Glomerular visceral epithelial cell (primary cell): ENCODE data around the gene TESPA1.
"Not testable (repeated sequence)": the region's sequence is repeated elsewhere in the genome, so short reads cannot be mapped to it uniquely, and the experiment has no call there.

Source experiments
- DNase-seq: peaks from one replicate; pipeline ENCODE4 v3.0.0-alpha.2; 2016; ENCODE audit errors: extremely low spot score

TESPA1 gene

DNA sequence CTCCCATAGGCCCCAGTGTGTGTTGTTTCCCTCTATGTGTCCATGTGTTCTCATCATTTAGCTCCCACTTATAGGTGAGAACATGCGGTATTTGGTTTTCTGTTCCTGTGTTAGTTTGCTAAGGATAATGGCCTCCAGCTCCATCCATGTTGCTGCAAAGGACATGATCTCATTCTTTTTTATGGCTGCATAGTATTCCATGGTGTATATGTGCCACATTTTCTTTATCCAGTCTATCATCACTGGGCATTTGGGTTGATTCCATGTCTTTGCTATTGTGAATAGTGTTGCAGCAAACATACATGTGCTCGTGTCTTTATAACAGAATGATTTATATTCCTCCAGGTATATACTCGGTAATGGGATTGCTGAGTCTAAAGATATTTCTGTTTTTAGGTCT is 2.2 kb upstream of the TESPA1 start:
- DNase-seq = not testable (repeated sequence)

- no peak for DNase-seq
Measured at GRCh38 chr12:54983536-54984101, 943 bp downstream of the TESPA1 start.

DNA sequence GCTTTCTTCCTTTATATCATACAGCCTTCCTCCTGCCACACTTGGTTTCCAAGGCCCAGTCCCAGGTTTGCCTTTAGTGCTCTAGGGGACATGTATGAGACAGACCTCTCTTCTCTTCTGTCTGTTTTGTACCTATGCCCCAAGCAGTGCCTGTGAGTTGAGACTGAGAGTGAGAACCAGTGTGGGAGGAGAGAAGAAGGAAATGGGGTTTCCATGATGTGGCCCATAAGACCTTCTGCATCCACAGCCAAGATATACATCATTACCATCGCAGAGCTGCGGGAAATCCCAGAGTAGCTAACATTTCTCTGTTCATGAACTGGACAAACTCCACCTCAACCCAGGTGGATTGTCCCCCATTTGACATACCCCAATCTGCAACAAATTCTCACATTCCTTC is 2.8 kb downstream of the TESPA1 start:
- no peak for DNase-seq

DNA sequence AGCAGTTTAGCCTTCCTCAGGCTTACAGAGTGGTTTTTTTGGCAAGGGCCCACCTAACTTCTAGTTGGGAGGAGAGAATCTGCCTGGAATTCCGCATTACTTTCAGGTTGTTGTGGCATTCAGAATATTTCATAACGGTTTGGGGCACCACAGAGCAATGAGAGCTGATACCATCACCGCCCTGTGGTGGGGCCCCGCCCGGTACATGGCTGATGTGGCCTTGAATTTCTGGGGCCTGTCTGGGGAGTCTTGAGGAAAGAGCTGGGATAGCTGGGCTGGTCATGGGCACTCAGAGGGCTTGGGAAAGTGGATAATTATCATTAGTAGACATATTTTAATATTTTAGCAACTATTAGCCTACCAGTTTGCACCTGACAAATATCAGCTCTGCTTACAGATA is 4.2 kb downstream of the TESPA1 start:
- no peak for DNase-seq

- DNase-seq = no peak
Measured at GRCh38 chr12:54977857-54978256, 6.7 kb downstream of the TESPA1 start.

GRCh38 chr12:54977155-54977554 is 7.4 kb downstream of the TESPA1 start:
- peak; percentile 8 for DNase-seq

GRCh38 chr12:54975875-54976274 is 8.7 kb downstream of the TESPA1 start:
- DNase-seq = no peak

GRCh38 chr12:54975272-54975671 is 9.3 kb downstream of the TESPA1 start:
- DNase-seq = no peak

DNA sequence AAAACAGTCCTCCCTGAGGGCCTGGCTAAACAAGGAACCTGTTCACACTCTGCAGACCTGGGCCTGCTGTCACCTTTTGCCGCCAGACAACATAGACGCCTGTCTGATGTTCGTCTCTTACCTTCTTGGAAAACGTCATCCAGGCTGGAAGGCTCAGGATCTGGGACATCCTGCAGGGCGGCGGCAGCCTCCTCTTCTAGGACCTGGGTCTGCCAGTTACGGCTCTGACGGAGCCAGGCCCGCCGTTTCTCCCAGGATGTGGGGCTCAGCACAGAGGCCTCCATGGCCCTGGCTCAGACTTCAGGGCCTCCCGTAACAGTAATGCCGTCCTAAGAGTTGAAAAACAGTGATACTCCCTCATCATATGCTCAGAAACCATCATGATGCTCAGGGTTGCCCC is 10.3 kb downstream of the TESPA1 start:
- no peak for DNase-seq

GRCh38 chr12:54973556-54973955 is 11.0 kb downstream of the TESPA1 start:
- DNase-seq = no peak

DNA sequence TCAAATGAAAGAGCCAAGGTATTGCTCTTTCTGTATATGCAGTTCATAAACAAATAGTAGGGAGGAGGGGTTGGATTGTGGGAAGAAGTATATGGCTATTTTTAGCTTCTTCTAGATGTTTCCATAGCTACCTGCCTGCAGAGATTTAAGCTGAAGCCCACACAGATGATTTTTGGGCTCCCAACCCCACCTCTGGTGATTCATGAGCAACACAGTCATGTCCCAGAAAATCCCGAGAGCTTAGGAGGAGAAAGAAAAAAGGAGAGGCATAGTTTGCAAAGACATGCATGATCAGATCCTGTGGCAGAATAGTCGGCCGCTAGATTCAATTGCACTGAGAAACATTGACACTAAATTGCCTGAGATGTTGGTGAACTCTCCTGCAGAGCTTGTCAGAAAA is 13.8 kb downstream of the TESPA1 start:
- DNase-seq = no peak

GRCh38 chr12:54968181-54968730 is 16.3 kb downstream of the TESPA1 start:
- no peak for DNase-seq

DNA sequence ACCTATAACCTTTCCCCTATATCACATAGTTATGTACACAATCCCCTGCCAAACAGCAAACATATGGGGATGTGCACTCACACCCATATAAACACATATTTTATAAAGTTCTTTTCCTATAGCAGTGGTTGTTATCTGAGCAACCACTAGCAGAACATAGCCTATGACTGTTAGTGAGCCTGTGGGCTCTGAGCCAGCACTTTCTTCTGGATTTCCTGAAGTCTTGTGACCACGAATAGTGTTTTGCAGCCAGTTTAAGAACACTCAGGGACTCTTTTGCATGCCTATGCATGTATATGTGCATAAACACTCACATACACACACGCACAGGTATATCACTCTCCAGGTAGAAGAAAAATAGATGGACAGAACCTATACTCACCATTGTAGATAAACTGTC is 17.1 kb downstream of the TESPA1 start:
- no peak for DNase-seq

DNA sequence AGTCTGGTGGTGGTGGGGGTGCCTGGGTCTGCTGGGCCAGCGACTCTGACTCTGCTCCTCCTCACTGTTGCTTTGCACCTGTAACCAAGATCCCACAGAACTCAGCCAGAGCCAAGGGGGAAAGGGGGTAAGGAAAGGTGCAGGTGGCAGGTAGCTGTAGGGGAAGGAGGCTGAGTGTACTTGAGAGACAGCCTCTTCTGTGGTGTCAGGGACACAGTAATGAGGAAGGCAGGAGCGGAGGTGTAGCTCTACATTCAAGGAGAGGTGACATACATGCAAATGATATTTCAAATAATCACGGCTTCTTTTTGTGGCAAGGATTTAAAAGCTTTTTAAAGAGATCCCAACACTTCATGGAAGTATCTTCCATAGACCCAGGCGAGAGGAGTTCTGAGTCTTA is 23.4 kb downstream of the TESPA1 start:
- DNase-seq = no peak

DNA sequence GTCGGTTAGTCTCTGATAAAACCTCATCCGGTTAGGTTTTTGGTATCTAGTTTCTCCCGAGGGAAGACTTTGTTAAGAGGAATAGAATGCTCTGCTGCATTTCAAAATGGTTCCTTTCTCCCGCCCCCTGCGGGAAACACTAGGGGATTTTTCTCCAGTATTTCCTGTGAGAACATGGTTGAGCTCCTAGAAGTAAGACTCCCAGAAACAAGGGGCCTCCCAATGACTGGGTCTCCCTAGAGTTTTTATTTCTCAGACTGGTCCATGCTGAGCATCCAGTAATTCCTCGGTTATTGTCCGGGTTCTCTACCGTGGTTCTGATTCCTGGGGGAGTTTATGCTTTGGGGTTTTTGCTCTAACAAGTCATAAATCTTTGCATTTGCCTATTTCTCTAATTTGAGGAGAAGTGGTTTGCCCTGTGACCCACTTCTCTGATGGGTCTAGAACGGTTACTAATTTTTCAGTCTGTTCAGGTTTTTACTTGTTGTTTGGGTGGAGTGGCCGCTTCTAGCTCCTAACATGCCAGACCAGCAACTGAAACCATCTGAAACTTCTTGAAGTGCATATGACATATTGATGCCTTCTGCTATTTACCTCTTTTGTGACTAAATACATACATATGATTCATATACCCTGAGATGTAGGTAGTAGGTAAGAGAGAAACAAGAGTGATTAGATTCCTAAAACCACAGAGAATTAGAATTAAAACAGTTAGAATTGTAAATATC is 25.1 kb downstream of the TESPA1 start:
- no peak for DNase-seq

DNA sequence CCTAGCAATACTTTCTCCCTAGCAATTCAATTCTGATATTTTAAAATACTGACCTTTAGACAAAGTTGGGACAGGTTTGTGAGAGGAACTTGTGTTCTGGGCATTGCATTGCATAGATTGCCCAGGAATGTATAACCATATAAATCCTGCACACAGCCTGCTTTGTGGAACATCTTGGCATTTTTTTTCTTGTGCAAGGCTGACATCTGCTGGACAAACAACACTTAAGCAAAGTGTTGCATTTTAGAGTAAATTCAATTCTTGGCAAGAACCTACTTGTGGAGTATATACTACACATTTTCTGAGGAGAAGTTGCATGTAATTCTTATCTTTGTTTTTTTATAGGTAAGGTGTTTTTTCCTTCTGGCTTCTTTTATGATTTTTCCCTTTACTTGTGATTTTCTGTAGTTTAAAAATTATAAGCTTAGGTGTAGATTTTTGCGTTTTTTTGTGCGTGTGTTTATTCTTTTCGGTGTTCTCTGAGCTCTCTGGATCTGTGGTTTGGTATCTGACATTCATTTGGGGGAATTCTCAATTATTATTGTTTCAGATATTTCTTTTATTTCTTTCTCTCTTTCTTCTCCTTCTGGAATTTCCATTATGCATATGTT is 26.4 kb downstream of the TESPA1 start:
- DNase-seq = peak; percentile 56

DNA sequence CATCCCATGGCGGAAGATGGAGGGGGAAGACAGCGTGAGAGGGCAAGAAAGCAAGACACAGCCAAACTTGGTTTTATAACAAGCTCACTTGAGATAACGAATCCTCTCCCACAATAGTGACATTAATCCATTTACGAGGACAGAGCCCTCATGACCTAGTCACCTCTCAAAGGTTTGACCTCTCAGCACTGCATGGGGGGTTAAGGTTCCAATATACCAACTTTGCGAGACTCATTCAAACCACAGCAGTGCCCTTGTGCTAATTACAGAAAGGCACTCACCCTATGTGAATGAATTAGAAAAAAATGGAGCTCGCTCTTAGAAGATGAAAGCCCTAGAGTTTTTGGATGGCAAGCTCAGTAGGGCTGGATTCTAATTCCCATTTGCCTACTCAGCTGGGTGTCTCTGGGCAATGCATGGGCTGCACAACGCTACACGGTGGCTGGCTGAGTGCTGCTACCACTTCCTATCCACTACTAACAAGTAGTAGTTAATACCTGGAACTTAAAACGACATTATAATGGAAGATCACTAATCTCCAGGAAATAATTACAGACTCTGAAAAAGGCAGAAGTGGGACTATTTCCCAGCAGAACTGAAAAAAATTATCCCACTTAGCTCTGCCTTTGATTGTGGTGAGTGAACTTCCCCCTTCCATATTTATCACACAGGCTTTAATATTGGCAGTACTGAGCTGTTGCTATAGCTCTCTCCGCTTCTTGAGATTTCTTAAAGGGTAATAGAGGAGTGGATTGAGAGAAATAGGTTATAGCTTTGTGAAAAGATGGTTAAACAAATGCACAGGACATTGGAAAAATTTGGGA is 27.5 kb downstream of the TESPA1 start:
- DNase-seq = no peak

GRCh38 chr12:54956322-54956721 is 28.2 kb downstream of the TESPA1 start:
- no peak for DNase-seq

GRCh38 chr12:54954801-54955200 is 29.8 kb downstream of the TESPA1 start:
- no peak for DNase-seq

DNA sequence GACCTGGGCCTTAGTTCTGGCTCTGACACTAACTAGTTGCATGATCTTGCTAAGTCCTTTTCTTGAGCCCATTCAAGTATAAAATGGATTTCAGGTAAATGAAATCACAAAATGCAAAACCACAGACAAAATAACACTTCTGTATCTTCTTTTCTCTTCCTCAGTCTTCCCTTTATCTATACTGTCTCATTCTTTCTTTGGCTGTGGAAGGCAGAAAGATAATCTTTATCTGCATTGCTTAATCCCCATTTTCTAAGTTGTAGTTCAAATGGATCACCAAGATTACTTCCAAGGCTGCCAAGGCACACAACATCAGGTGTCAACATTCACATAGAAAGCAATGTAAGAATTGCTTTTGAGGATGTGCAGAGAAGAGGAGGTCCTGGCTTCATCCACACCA is 30.3 kb downstream of the TESPA1 start:
- no peak for DNase-seq

DNA sequence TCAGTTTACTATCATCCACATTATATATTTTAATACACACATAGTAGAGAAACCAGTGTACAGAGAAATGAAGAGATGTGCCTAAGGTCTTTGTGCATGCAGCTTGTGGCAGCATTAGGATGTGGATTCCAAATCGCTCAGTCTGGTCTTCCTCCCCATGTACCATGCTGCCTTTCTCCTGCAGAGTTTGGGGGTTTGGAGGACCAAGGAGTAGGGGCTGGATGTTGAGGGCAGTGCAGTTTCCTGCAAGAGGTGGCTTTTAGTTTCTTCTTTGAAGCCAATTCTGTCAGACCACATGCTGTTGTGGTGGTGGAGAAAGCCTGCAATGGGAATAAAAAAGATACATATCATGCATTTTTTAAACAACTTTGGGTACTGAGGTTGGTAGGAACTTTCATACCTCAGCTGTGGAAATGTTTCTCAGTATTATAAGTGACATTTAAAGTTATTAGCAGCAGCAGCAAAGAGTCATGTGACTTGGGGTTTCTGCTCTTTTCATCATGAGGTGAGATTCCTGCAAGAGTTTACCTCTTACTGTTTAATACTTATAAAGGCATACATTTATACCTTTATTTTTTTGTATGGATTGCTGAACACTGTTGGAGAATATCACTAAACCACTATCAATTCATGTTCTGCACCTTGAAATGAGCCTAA is 34.4 kb downstream of the TESPA1 start:
- DNase-seq = no peak
